IPS DF 4.7 (cell line): ENCODE measurements around the gene TMEM151B.

ENCODE experiments used
- DNase-seq: peaks from one replicate; pipeline ENCODE4 v3.0.0-alpha.2; 2013; ENCODE audit warnings: low spot score; ENCODE audit errors: extremely low read depth

The TMEM151B gene

DNA sequence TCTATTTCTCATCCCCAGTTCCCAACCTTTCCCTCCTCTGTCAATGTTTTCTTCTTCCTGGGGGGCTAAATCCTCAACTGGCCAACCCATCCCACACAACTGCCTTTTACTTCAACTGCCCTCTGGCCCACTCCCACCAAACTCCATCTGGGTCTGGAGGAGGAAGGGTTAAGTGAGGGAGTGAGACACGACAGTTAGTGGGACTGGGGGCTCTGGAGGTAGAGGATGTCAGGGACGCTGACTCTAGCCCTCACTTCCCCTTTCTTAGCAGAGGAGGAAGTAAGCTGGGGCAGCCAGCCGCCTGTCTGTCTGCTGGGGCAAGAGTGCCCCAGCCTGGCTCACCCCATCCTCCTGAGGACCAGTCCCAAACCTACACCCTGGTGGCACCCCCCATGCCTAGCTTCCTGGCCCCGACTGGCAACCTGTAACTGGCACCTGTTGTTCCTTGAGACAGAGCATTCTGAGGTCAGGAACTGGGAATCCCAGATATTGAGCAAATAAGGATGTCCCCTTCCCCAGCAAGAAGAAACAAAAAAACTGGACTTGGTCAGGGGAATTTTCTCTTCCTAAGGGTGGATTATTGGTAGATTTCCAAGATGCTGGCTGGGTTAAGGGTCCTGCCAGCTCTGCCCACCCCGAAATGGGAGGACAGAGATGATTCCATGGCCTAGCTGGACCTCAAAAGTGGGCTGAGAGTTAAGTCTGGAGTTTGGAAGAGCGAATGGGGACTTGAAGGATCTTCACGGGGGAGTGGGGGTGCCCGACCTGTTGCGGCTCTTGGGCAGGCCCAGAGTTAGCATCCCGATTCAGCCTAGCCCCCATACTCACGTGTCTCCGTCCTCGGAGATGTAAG is 5.9 kb upstream of the TMEM151B start:
- no peak for DNase-seq

DNA sequence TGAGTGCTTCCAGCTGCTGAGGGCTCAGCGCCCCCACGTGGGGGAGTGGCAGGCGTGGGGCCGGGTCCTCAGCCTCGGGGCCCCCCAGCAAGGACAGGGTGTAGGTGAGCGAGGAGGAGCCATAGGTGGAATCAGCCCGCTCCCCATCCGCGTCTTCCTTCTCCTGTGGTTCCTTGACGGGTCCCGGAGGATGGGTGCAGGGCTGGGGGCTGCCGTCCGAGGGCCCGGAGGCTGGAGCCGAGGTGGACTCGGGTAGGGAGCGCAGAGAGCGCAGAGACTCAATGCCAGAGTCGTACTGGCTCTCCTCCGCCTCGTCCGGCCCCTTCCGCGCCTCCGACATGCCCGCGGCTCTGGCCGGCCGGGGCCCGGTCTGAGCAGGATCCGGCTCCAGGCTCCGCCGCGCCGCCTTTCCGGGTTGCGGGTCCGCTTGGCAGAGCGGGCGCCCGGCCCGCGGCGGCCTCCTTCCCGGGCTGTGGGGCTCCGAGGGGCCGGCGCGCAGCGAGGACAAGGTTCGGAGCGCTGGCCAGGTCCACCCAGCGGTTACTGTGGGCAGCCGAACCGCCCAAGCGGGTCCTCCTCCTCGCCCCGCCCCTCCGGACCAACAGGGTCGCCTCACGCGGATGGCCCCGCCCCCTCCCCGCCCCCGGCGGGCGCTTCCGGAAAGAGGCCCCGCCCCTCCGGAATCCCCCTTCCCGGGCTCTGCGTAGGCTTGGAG is 5.1 kb upstream of the TMEM151B start, which contains the start of gene NFKBIE:
Gene NFKBIE (minus strand): TSS at position 545 of the 715 bp plus-strand sequence. CDS start 205 bp downstream, at position 340.
- DNase-seq, result no peak

DNA sequence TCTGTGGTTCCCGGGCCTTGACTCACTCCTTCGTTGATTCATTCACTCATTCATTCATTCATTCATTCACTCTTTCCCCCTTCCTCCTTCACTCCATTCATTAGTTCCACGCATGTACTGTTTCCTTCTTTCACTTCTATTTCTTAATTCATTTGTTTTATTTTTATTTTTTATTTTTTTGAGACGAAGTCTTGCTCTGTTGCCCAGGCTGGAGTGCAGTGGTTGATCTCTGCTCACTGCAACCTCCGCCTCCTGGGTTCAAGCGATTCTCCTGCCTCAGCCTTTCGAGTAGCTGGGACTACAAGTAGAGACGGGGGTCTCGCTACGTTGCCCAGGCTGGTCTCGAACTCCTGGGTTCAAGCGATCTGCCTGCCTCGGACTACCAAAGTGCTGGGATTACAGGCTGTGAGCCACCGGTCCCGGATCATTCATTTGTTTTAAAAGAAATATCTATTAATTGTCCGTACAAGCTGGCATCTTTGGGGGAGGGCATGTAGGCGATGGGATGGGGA is 4.5 kb upstream of the TMEM151B start:
- no peak for DNase-seq

GRCh38 chr6:44266347-44266746 is 3.9 kb upstream of the TMEM151B start:
- no peak for DNase-seq

DNA sequence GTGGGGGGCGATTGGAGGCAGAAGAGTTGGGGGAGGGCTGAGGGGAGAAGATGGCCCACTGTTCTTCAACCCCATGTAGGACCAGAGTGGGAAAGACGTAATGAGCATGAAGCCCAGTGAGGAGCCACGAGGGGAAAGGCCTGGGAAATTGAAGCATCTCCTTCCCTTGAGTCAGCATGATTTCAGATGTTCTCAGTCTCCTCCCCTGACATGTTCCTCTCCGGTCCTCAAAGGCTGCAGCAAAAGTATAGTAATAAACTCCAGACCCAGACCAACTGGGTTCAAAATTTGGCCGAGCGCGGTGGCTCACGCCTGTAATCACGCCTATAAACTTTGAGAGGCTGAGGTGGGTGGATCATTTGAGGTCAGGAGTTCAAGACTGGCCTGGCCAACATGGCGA is 3.0 kb upstream of the TMEM151B start:
- DNase-seq, result no peak

DNA sequence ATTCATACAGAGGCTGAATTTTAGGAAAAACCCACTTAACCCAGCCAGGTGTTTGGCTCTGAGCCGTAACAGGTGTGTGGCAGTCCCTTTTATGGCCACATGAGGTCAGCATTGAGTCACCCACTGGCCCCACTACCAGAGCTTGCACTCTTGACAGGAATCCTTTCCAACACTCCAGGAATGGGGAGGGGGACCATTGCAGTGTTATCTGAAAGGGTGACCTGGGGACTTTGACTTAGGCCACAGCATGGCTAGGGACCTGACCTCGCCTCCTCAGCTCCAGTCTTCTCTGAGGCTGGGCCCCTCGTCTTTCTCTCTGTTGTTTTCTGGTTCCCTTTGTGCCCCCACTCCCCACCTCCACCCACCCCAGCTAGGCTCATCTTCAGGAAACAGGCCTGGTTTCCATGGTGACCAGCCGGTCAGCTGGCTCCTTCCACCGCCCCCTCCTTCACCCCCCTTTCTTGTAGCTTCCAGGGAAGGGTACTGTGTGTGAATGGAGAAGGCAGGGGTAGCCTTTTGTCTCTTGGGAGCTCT is 2.1 kb upstream of the TMEM151B start:
- no peak for DNase-seq

DNA sequence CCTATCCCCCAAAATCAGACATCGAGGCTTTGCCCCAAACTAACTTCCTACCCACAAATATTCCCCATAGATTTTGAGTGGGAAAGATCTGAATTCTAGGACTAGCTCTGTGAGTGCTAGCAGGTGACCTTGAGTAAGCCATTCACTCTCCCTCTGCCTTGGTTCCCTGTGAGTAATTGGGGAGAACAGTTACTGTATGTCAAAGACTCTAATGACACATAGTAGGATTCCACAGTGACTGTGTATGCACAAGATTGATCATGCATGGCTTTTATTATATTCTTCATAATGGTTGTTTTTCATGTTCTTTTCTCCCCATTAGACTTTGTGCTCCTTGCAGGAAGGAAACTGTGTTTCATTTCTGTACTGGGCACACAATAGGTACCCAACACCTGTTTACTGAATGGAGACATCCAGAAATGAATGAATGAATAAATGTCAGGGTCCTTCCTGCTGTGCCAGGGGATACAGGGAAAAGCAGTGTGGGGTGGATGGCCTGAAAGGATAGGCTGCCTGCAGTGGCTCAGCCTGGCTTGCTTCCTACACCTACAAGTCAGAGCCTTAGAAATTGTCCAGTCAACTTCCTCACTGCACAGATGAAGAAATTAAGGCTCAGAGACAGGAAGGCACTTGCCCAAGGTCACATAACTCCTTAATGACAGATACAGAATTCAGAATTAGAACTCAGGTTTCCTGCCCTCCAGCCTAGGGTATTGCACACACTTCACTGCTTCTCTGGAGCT is 901 bp upstream of the TMEM151B start:
- DNase-seq, result no peak

GRCh38 chr6:44270526-44271405 is 516 bp downstream of the TMEM151B start:
- no peak for DNase-seq

DNA sequence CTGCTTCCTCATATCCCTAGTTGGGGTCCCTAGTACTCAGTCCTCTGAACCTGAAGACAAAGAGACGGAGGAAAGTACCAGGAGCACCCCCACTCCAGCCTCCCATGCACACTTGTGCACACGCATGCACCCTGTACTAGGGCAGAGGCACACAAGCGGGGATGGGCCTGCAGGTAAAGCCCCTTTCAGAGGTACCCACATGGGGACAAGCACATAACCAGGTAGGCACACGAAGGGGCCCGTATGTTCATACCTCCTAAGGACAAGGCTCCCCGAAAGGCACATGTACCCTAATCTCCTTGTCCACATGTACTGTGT is 1.1 kb downstream of the TMEM151B start:
- DNase-seq, result no peak

DNA sequence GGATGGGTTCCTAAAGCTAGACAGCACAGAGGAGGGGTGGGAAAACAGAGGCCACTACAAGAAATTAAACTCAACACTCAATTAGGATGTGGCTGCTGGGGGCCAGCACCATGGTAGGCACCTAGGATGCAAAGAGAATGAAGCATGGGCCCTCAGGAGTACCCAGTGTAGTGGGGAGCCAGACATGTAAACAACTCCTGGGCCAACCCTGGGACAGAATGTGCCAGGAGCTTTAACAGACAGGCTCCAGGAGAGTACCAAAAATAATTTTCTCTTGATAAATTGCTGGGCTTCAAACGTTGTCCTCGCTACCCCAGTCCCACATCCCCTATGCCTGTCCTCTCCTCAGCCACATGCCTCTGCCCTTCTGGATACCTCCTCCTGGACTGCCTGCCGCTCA is 1.7 kb downstream of the TMEM151B start:
- no peak for DNase-seq

GRCh38 chr6:44272529-44272928 is 2.3 kb downstream of the TMEM151B start:
- DNase-seq, result no peak

GRCh38 chr6:44272999-44273566 is 2.8 kb downstream of the TMEM151B start:
- no peak for DNase-seq

- no peak for DNase-seq
These were observed 3.4 kb downstream of the TMEM151B start for GRCh38 chr6:44273617-44274016.

- no peak for DNase-seq
These were observed 5.1 kb downstream of the TMEM151B start for GRCh38 chr6:44275271-44275748.

DNA sequence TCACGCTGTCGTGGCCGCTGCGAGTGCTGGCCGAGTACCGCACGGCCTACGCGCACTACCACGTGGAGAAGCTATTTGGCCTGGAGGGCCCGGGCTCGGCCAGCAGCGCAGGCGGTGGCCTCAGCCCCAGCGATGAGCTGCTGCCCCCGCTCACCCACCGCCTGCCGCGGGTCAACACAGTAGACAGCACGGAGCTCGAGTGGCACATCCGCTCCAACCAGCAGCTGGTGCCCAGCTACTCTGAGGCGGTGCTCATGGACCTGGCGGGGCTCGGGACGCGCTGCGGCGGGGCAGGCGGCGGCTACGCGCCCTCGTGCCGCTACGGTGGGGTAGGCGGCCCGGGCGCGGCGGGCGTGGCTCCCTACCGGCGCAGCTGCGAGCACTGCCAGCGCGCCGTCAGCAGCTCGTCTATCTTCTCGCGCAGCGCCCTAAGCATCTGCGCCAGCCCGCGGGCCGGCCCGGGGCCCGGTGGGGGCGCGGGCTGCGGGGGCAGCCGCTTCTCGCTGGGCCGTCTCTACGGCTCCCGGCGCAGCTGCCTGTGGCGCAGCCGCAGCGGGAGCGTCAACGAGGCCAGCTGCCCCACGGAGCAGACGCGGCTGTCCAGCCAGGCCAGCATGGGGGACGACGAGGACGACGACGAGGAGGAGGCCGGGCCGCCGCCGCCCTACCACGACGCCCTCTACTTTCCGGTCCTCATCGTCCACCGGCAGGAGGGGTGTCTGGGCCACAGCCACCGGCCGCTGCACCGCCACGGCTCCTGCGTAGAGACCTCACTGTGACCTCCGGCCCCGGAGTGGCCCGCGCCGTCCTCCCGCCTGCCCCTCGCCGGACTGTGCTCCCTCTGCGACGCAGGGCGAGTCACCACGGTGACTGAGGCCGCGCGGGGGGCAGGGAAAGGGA is 5.7 kb downstream of the TMEM151B start:
- DNase-seq, result no peak

- no peak for DNase-seq
These were observed 6.7 kb downstream of the TMEM151B start for GRCh38 chr6:44276667-44277640.

- DNase-seq, result no peak
These were observed 7.5 kb downstream of the TMEM151B start for GRCh38 chr6:44277763-44278162.

DNA sequence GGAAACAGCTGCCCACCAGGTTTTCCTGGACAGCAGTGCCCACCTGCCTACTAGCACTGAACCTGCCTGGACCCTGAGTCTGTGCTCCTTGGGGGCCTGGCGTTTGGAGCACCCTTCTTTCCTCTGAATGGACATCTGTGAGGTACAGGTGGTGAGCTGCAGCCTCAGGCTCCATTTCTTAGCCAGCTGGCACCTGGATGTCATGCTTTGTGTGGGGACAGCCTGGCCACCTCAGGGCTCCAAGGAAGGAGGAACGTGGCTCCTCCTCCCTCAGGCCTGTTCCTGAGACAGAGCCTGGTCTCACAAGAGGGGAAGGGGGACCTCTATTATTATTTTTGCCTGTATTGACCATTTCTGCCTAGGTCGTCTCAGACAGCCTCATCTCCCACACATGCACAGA is 8.1 kb downstream of the TMEM151B start:
- no peak for DNase-seq
